ENCODE data around the gene SLC26A3.

Gene SLC26A3

GRCh38 chr7:107838024-107838601 lies 35.1 kb upstream of the SLC26A3 start:
- H3K27ac ChIP-seq (ENCODE audit: insufficient read depth, low read length, poor library complexity, severe bottlenecking): no peak overlapping the region
- DNase-seq: no peak
- no peaks in the 10 kb centered on the region for H3K27me3 ChIP-seq (replicated peaks; ENCODE audit: control insufficient read depth, insufficient read depth, low read length, poor library complexity, severe bottlenecking)
- H3K4me3 ChIP-seq (ENCODE audit: insufficient read depth, low read depth, low read length, poor library complexity, severe bottlenecking): no peak overlapping the region
- H3K4me1 ChIP-seq (ENCODE audit: control insufficient read depth, insufficient read depth, low read length, poor library complexity, severe bottlenecking): no peaks in the 10 kb centered on the region
- H3K9me3 ChIP-seq (ENCODE audit: control insufficient read depth, low read length): no peaks in the 10 kb centered on the region
- H3K36me3 ChIP-seq (ENCODE audit: control insufficient read depth, insufficient read depth, low read length): no peaks in the 10 kb centered on the region

GRCh38 chr7:107837145-107837512 lies 34.1 kb upstream of the SLC26A3 start:
- Histone ChIP-seq H3K4me3 (ENCODE audit: insufficient read depth, low read depth, low read length, poor library complexity, severe bottlenecking) (no peak overlapping the region), H3K9me3 (ENCODE audit: control insufficient read depth, low read length) (no peaks in the 10 kb centered on the region), H3K4me1 (ENCODE audit: control insufficient read depth, insufficient read depth, low read length, poor library complexity, severe bottlenecking) (no peaks in the 10 kb centered on the region), H3K36me3 (ENCODE audit: control insufficient read depth, insufficient read depth, low read length) (no peaks in the 10 kb centered on the region), H3K27me3 (replicated peaks; ENCODE audit: control insufficient read depth, insufficient read depth, low read length, poor library complexity, severe bottlenecking) (no peaks in the 10 kb centered on the region), H3K27ac (ENCODE audit: insufficient read depth, low read length, poor library complexity, severe bottlenecking) (no peak overlapping the region)
- no peak for DNase-seq

GRCh38 chr7:107836237-107837144 lies 33.5 kb upstream of the SLC26A3 start:
- Histone ChIP-seq H3K27me3 (replicated peaks; ENCODE audit: control insufficient read depth, insufficient read depth, low read length, poor library complexity, severe bottlenecking) (no peaks in the 10 kb centered on the region), H3K9me3 (ENCODE audit: control insufficient read depth, low read length) (no peaks in the 10 kb centered on the region), H3K4me1 (ENCODE audit: control insufficient read depth, insufficient read depth, low read length, poor library complexity, severe bottlenecking) (no peaks in the 10 kb centered on the region), H3K27ac (ENCODE audit: insufficient read depth, low read length, poor library complexity, severe bottlenecking) (no peak overlapping the region), H3K36me3 (ENCODE audit: control insufficient read depth, insufficient read depth, low read length) (no peaks in the 10 kb centered on the region), H3K4me3 (ENCODE audit: insufficient read depth, low read depth, low read length, poor library complexity, severe bottlenecking) (no peak overlapping the region)
- DNase-seq: no peak

DNA sequence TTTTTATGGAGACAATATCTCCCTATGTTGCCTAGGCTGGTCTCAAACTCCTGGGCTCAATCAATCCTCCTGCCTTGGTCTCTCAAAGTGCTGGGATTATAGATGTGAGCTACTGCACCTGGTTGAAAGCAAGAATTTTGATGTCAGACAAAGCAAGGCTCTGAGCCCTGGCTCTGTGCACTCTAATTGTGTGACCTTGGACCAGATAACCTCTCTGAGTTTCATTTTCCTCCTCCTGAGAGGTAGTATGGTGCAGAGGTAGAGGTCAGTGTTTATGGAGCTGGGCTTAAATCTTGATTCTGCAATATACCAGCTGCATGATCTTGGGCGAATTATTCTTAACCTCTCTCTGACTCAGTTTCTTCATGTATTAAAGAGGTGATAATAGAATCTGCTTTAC lies 31.4 kb upstream of the SLC26A3 start:
- Histone ChIP-seq H3K27ac (ENCODE audit: insufficient read depth, low read length, poor library complexity, severe bottlenecking) (no peak overlapping the region), H3K36me3 (ENCODE audit: control insufficient read depth, insufficient read depth, low read length) (no peaks in the 10 kb centered on the region), H3K4me3 (ENCODE audit: insufficient read depth, low read depth, low read length, poor library complexity, severe bottlenecking) (no peak overlapping the region), H3K27me3 (replicated peaks; ENCODE audit: control insufficient read depth, insufficient read depth, low read length, poor library complexity, severe bottlenecking) (no peaks in the 10 kb centered on the region), H3K9me3 (ENCODE audit: control insufficient read depth, low read length) (no peaks in the 10 kb centered on the region), H3K4me1 (ENCODE audit: control insufficient read depth, insufficient read depth, low read length, poor library complexity, severe bottlenecking) (no peaks in the 10 kb centered on the region)
- no peak for DNase-seq

DNA sequence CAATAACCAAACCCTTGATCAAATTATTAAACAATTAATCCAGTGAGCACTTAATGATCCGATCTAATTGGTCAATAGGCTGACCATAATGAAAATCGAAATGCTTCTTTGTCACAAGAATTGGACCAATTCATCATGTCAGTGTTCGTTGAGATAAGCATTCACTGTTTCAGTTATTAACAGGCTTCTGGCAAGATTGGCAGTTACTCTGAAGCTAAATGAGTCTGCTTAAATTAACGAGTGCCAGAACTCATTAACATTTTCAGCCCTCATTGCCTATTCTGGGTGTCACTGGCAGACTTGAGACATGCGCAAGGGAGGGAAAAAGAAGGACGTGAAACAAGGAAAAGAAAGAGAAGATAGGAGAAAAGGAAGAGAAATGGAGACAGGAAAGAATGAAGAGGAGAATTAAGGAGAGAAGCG lies 30.7 kb upstream of the SLC26A3 start:
- Histone ChIP-seq H3K27me3 (replicated peaks; ENCODE audit: control insufficient read depth, insufficient read depth, low read length, poor library complexity, severe bottlenecking) (no peaks in the 10 kb centered on the region), H3K4me1 (ENCODE audit: control insufficient read depth, insufficient read depth, low read length, poor library complexity, severe bottlenecking) (no peaks in the 10 kb centered on the region), H3K4me3 (ENCODE audit: insufficient read depth, low read depth, low read length, poor library complexity, severe bottlenecking) (no peak overlapping the region), H3K36me3 (ENCODE audit: control insufficient read depth, insufficient read depth, low read length) (no peaks in the 10 kb centered on the region), H3K27ac (ENCODE audit: insufficient read depth, low read length, poor library complexity, severe bottlenecking) (no peak overlapping the region), H3K9me3 (ENCODE audit: control insufficient read depth, low read length) (no peaks in the 10 kb centered on the region)
- DNase-seq: no peak

- Histone ChIP-seq H3K36me3 (ENCODE audit: control insufficient read depth, insufficient read depth, low read length) (no peaks in the 10 kb centered on the region), H3K27me3 (replicated peaks; ENCODE audit: control insufficient read depth, insufficient read depth, low read length, poor library complexity, severe bottlenecking) (no peaks in the 10 kb centered on the region), H3K4me3 (ENCODE audit: insufficient read depth, low read depth, low read length, poor library complexity, severe bottlenecking) (no peak overlapping the region), H3K9me3 (ENCODE audit: control insufficient read depth, low read length) (no peaks in the 10 kb centered on the region), H3K27ac (ENCODE audit: insufficient read depth, low read length, poor library complexity, severe bottlenecking) (no peak overlapping the region), H3K4me1 (ENCODE audit: control insufficient read depth, insufficient read depth, low read length, poor library complexity, severe bottlenecking) (no peaks in the 10 kb centered on the region)
- DNase-seq: no peak
Measured at GRCh38 chr7:107830420-107830819, 27.4 kb upstream of the SLC26A3 start.

- H3K27ac ChIP-seq (ENCODE audit: insufficient read depth, low read length, poor library complexity, severe bottlenecking): no peak overlapping the region
- no peaks in the 10 kb centered on the region for H3K9me3 ChIP-seq (ENCODE audit: control insufficient read depth, low read length)
- no peaks in the 10 kb centered on the region for H3K36me3 ChIP-seq (ENCODE audit: control insufficient read depth, insufficient read depth, low read length)
- no peak for DNase-seq
- no peaks in the 10 kb centered on the region for H3K27me3 ChIP-seq (replicated peaks; ENCODE audit: control insufficient read depth, insufficient read depth, low read length, poor library complexity, severe bottlenecking)
- H3K4me1 ChIP-seq (ENCODE audit: control insufficient read depth, insufficient read depth, low read length, poor library complexity, severe bottlenecking): no peaks in the 10 kb centered on the region
- H3K4me3 ChIP-seq (ENCODE audit: insufficient read depth, low read depth, low read length, poor library complexity, severe bottlenecking): no peak overlapping the region
Measured at GRCh38 chr7:107828540-107828939, 25.5 kb upstream of the SLC26A3 start.

DNA sequence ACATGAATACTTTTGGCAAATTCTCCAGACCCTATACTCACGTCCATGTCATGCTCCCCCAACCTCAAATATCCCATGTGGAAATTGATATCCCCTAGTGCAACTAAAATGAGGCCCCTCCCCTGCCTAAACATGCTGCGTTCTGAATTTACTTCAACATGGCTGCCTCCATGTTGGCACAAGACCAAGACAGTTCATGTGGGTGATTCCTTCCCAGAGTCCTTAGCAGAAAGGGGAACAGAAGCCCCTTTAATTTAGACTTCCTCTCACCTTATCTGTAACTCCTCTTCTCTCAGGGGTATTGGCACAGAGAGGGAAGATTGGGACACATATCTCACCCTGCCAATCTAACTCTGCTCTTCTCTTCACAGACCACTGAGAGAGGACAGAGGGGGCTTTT lies 24.5 kb upstream of the SLC26A3 start:
- no peak overlapping the region for H3K4me3 ChIP-seq (ENCODE audit: insufficient read depth, low read depth, low read length, poor library complexity, severe bottlenecking)
- H3K36me3 ChIP-seq (ENCODE audit: control insufficient read depth, insufficient read depth, low read length): no peaks in the 10 kb centered on the region
- DNase-seq: no peak
- H3K4me1 ChIP-seq (ENCODE audit: control insufficient read depth, insufficient read depth, low read length, poor library complexity, severe bottlenecking): no peaks in the 10 kb centered on the region
- H3K27me3 ChIP-seq (replicated peaks; ENCODE audit: control insufficient read depth, insufficient read depth, low read length, poor library complexity, severe bottlenecking): no peaks in the 10 kb centered on the region
- H3K9me3 ChIP-seq (ENCODE audit: control insufficient read depth, low read length): no peaks in the 10 kb centered on the region
- H3K27ac ChIP-seq (ENCODE audit: insufficient read depth, low read length, poor library complexity, severe bottlenecking): no peak overlapping the region

DNA sequence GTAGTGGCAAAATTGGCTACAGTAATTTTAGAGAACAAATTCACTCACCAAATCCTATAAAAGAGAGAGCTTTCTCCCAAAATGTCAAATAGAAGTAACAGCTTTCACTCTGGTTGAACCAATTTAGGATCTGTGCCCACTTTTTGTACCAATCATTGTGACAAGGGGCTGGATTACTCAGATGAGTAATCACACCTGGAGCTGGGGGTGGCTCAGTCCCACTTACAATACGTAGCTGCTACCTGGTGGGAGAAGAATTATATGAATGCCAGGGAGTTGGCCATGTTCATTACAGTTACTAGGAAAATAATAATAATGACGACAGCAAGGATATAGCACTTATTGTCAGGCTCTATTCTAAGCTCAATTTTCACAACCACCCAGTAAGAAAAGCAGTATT lies 23.4 kb upstream of the SLC26A3 start:
- no peak overlapping the region for H3K4me3 ChIP-seq (ENCODE audit: insufficient read depth, low read depth, low read length, poor library complexity, severe bottlenecking)
- H3K36me3 ChIP-seq (ENCODE audit: control insufficient read depth, insufficient read depth, low read length): no peaks in the 10 kb centered on the region
- no peak overlapping the region for H3K27ac ChIP-seq (ENCODE audit: insufficient read depth, low read length, poor library complexity, severe bottlenecking)
- H3K4me1 ChIP-seq (ENCODE audit: control insufficient read depth, insufficient read depth, low read length, poor library complexity, severe bottlenecking): no peaks in the 10 kb centered on the region
- no peaks in the 10 kb centered on the region for H3K27me3 ChIP-seq (replicated peaks; ENCODE audit: control insufficient read depth, insufficient read depth, low read length, poor library complexity, severe bottlenecking)
- DNase-seq: no peak
- no peaks in the 10 kb centered on the region for H3K9me3 ChIP-seq (ENCODE audit: control insufficient read depth, low read length)

- Histone ChIP-seq H3K27me3 (replicated peaks; ENCODE audit: control insufficient read depth, insufficient read depth, low read length, poor library complexity, severe bottlenecking) (no peaks in the 10 kb centered on the region), H3K4me1 (ENCODE audit: control insufficient read depth, insufficient read depth, low read length, poor library complexity, severe bottlenecking) (no peaks in the 10 kb centered on the region), H3K27ac (ENCODE audit: insufficient read depth, low read length, poor library complexity, severe bottlenecking) (no peak overlapping the region), H3K36me3 (ENCODE audit: control insufficient read depth, insufficient read depth, low read length) (no peaks in the 10 kb centered on the region), H3K9me3 (ENCODE audit: control insufficient read depth, low read length) (no peaks in the 10 kb centered on the region), H3K4me3 (ENCODE audit: insufficient read depth, low read depth, low read length, poor library complexity, severe bottlenecking) (no peak overlapping the region)
- no peak for DNase-seq
Measured at GRCh38 chr7:107824858-107825257, 21.8 kb upstream of the SLC26A3 start.

Measured in effector memory CD4-positive, alpha-beta T cell (primary cell).